KOPT-K1 (cell line): Measurements from ENCODE around the gene KIF27.
"Not testable (repeated sequence)": the region's sequence is repeated elsewhere in the genome, so short reads cannot be mapped to it uniquely, and the experiment has no call there.

ENCODE experiments used
- H3K27ac ChIP-seq: fragments of 200-600 bp; sonication (generic); 2 replicates; pipeline ENCODE4 v1.5.1; 2016; ENCODE audit warnings: antibody characterized with exemption, mild to moderate bottlenecking, low read depth, low read length; ENCODE audit not compliant: poor library complexity, severe bottlenecking
- H3K36me3 ChIP-seq: fragments of 200-600 bp; sonication (generic); 2 replicates; pipeline ENCODE4 v1.5.1; 2017; ENCODE audit warnings: antibody characterized with exemption, mild to moderate bottlenecking, low read length, moderate library complexity; ENCODE audit not compliant: insufficient read depth
- H3K9me3 ChIP-seq: fragments of 200-600 bp; sonication (generic); 2 replicates; pipeline ENCODE4 v1.5.1; 2017; ENCODE audit warnings: antibody characterized with exemption, low read length, mild to moderate bottlenecking; ENCODE audit not compliant: insufficient read depth, poor library complexity, severe bottlenecking

The KIF27 gene

GRCh38 chr9:83894301-83894700 lies 26.9 kb downstream of the KIF27 start:
- H3K27ac ChIP-seq, H3K36me3 ChIP-seq, H3K9me3 ChIP-seq: not testable (repeated sequence)

GRCh38 chr9:83886498-83886897 lies 34.7 kb downstream of the KIF27 start:
- not testable (repeated sequence) for H3K27ac ChIP-seq, H3K36me3 ChIP-seq, H3K9me3 ChIP-seq

- H3K9me3 ChIP-seq, H3K36me3 ChIP-seq, H3K27ac ChIP-seq: not testable (repeated sequence)
These were observed 35.5 kb downstream of the KIF27 start for GRCh38 chr9:83885559-83886240.

GRCh38 chr9:83881687-83882408 lies 39.4 kb downstream of the KIF27 start:
- not testable (repeated sequence) for H3K36me3 ChIP-seq, H3K9me3 ChIP-seq

GRCh38 chr9:83875559-83875958 lies 45.7 kb downstream of the KIF27 start:
- H3K9me3 ChIP-seq, H3K27ac ChIP-seq, H3K36me3 ChIP-seq: not testable (repeated sequence)

More at GRCh38 chr9:83881687-83882408, 39.4 kb downstream of the KIF27 start:
- H3K27ac ChIP-seq: not testable (repeated sequence)

- H3K9me3 ChIP-seq, H3K36me3 ChIP-seq, H3K27ac ChIP-seq: not testable (repeated sequence)
These were observed 71.3 kb downstream of the KIF27 start for GRCh38 chr9:83849895-83850294.

GRCh38 chr9:83837070-83837643 lies 84.1 kb downstream of the KIF27 start:
- not testable (repeated sequence) for H3K27ac ChIP-seq, H3K9me3 ChIP-seq, H3K36me3 ChIP-seq

- H3K27ac ChIP-seq, H3K36me3 ChIP-seq, H3K9me3 ChIP-seq: not testable (repeated sequence)
These were observed 90.7 kb downstream of the KIF27 start for GRCh38 chr9:83830426-83831071.

GRCh38 chr9:83824986-83825623 lies 96.1 kb downstream of the KIF27 start:
- H3K36me3 ChIP-seq, H3K9me3 ChIP-seq, H3K27ac ChIP-seq: not testable (repeated sequence)

GRCh38 chr9:83817356-83818278 lies 103.6 kb downstream of the KIF27 start, which contains the start of gene GKAP1:
GKAP1 (minus strand) TSS chr9:83817769; CDS start chr9:83806517, 11,252 bp downstream.
- not testable (repeated sequence) for H3K36me3 ChIP-seq, H3K9me3 ChIP-seq
- peak within 1 kb of the TSS; percentile 45 for H3K27ac ChIP-seq

- not testable (repeated sequence) for H3K36me3 ChIP-seq
- H3K27ac ChIP-seq: peak overlapping the region; percentile 45
These were observed 104.2 kb downstream of the KIF27 start for GRCh38 chr9:83817011-83817355.

GRCh38 chr9:83815120-83815519 lies 106.1 kb downstream of the KIF27 start:
- not testable (repeated sequence) for H3K27ac ChIP-seq, H3K36me3 ChIP-seq, H3K9me3 ChIP-seq

More at GRCh38 chr9:83817011-83817355, 104.2 kb downstream of the KIF27 start:
- H3K9me3 ChIP-seq: not testable (repeated sequence)

GRCh38 chr9:83809213-83809612 lies 112.0 kb downstream of the KIF27 start:
- not testable (repeated sequence) for H3K9me3 ChIP-seq, H3K36me3 ChIP-seq, H3K27ac ChIP-seq

- H3K36me3 ChIP-seq, H3K9me3 ChIP-seq, H3K27ac ChIP-seq: not testable (repeated sequence)
These were observed 116.8 kb downstream of the KIF27 start for GRCh38 chr9:83804454-83804853.
